Fibroblast of peridontal ligament (primary cell): ENCODE measurements around the gene SAMSN1.

Source experiments
- DNase-seq: peaks from one replicate; pipeline ENCODE4 v3.0.0-alpha.2; 2010; ENCODE audit errors: extremely low read depth

Gene SAMSN1

GRCh38 chr21:14484188-14485009, 61.7 kb downstream of the SAMSN1 start:
- DNase-seq: no peak

- no peak for DNase-seq
Measured at GRCh38 chr21:14483296-14483695, 62.8 kb downstream of the SAMSN1 start.

GRCh38 chr21:14482165-14482564, 64.0 kb downstream of the SAMSN1 start:
- DNase-seq: no peak

- no peak for DNase-seq
Measured at GRCh38 chr21:14480411-14481031, 65.6 kb downstream of the SAMSN1 start.

- no peak for DNase-seq
Measured at GRCh38 chr21:14479241-14479786, 66.8 kb downstream of the SAMSN1 start.

- DNase-seq: no peak
Measured at GRCh38 chr21:14477841-14478240, 68.3 kb downstream of the SAMSN1 start.

GRCh38 chr21:14477133-14477532, 69.0 kb downstream of the SAMSN1 start:
- DNase-seq: no peak

- DNase-seq: no peak
Measured at GRCh38 chr21:14474995-14475394, 71.1 kb downstream of the SAMSN1 start.

- DNase-seq: no peak
Measured at GRCh38 chr21:14469641-14470040, 76.5 kb downstream of the SAMSN1 start.

GRCh38 chr21:14466715-14467114, 79.4 kb downstream of the SAMSN1 start:
- no peak for DNase-seq

- no peak for DNase-seq
Measured at GRCh38 chr21:14457762-14458161, 88.4 kb downstream of the SAMSN1 start.

- DNase-seq: no peak
Measured at GRCh38 chr21:14456911-14457310, 89.2 kb downstream of the SAMSN1 start.

GRCh38 chr21:14454016-14455009, 91.8 kb downstream of the SAMSN1 start:
- DNase-seq: no peak

- no peak for DNase-seq
Measured at GRCh38 chr21:14453339-14454015, 92.6 kb downstream of the SAMSN1 start.

GRCh38 chr21:14452727-14453241, 93.3 kb downstream of the SAMSN1 start:
- no peak for DNase-seq

GRCh38 chr21:14452031-14452726, 93.9 kb downstream of the SAMSN1 start:
- no peak for DNase-seq

- no peak for DNase-seq
Measured at GRCh38 chr21:14451546-14451945, 94.6 kb downstream of the SAMSN1 start.

GRCh38 chr21:14448784-14449183, 97.3 kb downstream of the SAMSN1 start:
- DNase-seq: no peak

GRCh38 chr21:14438211-14438610, 107.9 kb downstream of the SAMSN1 start:
- DNase-seq: no peak

GRCh38 chr21:14435423-14435822, 110.7 kb downstream of the SAMSN1 start:
- DNase-seq: no peak
